H9 (cell line): ENCODE data around the gene UBA5. TPM values are rescaled to one million over a fixed set of nuclear protein-coding genes. Genes with fewer than 3 reads are reported as not detected.

Experiments used
- DNase-seq: peaks from one replicate; pipeline ENCODE4 v3.0.0-alpha.2; 2017
- H2AFZ ChIP-seq: one replicate; pipeline ENCODE4 v1.6.1; 2013; ENCODE audit warnings: mild to moderate bottlenecking, low read length, control low read depth, moderate library complexity
- H2AK5ac ChIP-seq: 2 replicates; pipeline ENCODE4 v1.6.1; 2013; ENCODE audit warnings: low read length, control low read depth, mixed read lengths; ENCODE audit not compliant: insufficient read length
- H2BK120ac ChIP-seq: one replicate; pipeline ENCODE4 v1.6.1; 2013; ENCODE audit warnings: low read depth, mild to moderate bottlenecking, low read length, control low read depth, inconsistent platforms; ENCODE audit not compliant: poor library complexity, severe bottlenecking
- H2BK12ac ChIP-seq: 2 replicates; pipeline ENCODE4 v1.6.1; 2013; ENCODE audit warnings: low read length, control low read depth, mixed read lengths, low read depth; ENCODE audit not compliant: insufficient read length
- H2BK15ac ChIP-seq: 2 replicates; pipeline ENCODE4 v1.6.1; 2013; ENCODE audit warnings: low read depth, low read length, control low read depth
- H2BK20ac ChIP-seq: one replicate; pipeline ENCODE4 v1.6.1; 2013; ENCODE audit warnings: low read depth, mild to moderate bottlenecking, low read length, control low read depth, inconsistent platforms; ENCODE audit not compliant: poor library complexity, severe bottlenecking
- H2BK5ac ChIP-seq: 2 replicates; pipeline ENCODE4 v1.6.1; 2013; ENCODE audit warnings: low read length, control low read depth, mixed read lengths; ENCODE audit not compliant: insufficient read length
- H3K14ac ChIP-seq: 2 replicates; pipeline ENCODE4 v1.6.1; 2013; ENCODE audit warnings: low read length, control low read depth; ENCODE audit not compliant: insufficient read depth
- H3K18ac ChIP-seq: 2 replicates; pipeline ENCODE4 v1.6.1; 2013; ENCODE audit warnings: low read depth, mild to moderate bottlenecking, mixed read lengths, low read length, control low read depth; ENCODE audit not compliant: insufficient read length
- H3K23ac ChIP-seq: 2 replicates; pipeline ENCODE4 v1.6.1; 2013; ENCODE audit warnings: low read length, control low read depth, mixed read lengths, low read depth; ENCODE audit not compliant: insufficient read length
- H3K23me2 ChIP-seq: 2 replicates; pipeline ENCODE4 v1.6.1; 2013; ENCODE audit warnings: low read depth, mild to moderate bottlenecking, mixed read lengths, low read length, control low read depth; ENCODE audit not compliant: insufficient read length, poor library complexity, severe bottlenecking
- H3K27ac ChIP-seq: 2 replicates; pipeline ENCODE4 v1.5.1; 2013; ENCODE audit warnings: low read length, control low read depth, mixed read lengths, low read depth; ENCODE audit not compliant: insufficient read length
- H3K27me3 ChIP-seq: 2 replicates; pipeline ENCODE4 v1.6.1; 2013; ENCODE audit warnings: low read length, control low read depth, inconsistent platforms; ENCODE audit not compliant: insufficient read depth
- H3K4ac ChIP-seq: 2 replicates; pipeline ENCODE4 v1.6.1; 2013; ENCODE audit warnings: low read depth, mild to moderate bottlenecking, control low read depth, inconsistent platforms, low read length, moderate library complexity
- H3K4me1 ChIP-seq: 2 replicates; pipeline ENCODE4 v1.6.1; 2013; ENCODE audit warnings: low read length, control low read depth, inconsistent platforms; ENCODE audit not compliant: insufficient read depth
- H3K4me2 ChIP-seq: 2 replicates; pipeline ENCODE4 v1.6.1; 2013; ENCODE audit warnings: low read length, control low read depth, mixed read lengths; ENCODE audit not compliant: insufficient read length, insufficient read depth
- H3K56ac ChIP-seq: 2 replicates; pipeline ENCODE4 v1.6.1; 2013; ENCODE audit warnings: low read depth, mild to moderate bottlenecking, mixed read lengths, low read length, control low read depth; ENCODE audit not compliant: insufficient read length
- H3K79me1 ChIP-seq: 2 replicates; pipeline ENCODE4 v1.6.1; 2013; ENCODE audit warnings: low read depth, mild to moderate bottlenecking, moderate library complexity, low read length, control low read depth, inconsistent platforms; ENCODE audit not compliant: insufficient read depth, poor library complexity, severe bottlenecking
- H3K79me2 ChIP-seq: 2 replicates; pipeline ENCODE4 v1.6.1; 2013; ENCODE audit warnings: low read length, control low read depth, inconsistent platforms; ENCODE audit not compliant: insufficient read depth
- H3K9ac ChIP-seq: 2 replicates; pipeline ENCODE4 v1.6.1; 2013; ENCODE audit warnings: low read length, control low read depth, mixed read lengths; ENCODE audit not compliant: insufficient read length; ENCODE audit errors: extremely low read depth
- H3K9me3 ChIP-seq: one replicate; pipeline ENCODE4 v1.6.1; 2013; ENCODE audit warnings: low read depth, low read length, inconsistent platforms; ENCODE audit not compliant: control insufficient read depth
- H3T11ph ChIP-seq: one replicate; pipeline ENCODE4 v1.6.1; 2013; ENCODE audit warnings: mild to moderate bottlenecking, low read length, control low read depth, inconsistent platforms
- H4K20me1 ChIP-seq: one replicate; pipeline ENCODE4 v1.6.1; 2013; ENCODE audit not compliant: control insufficient read depth, insufficient read length, insufficient read depth
- H4K5ac ChIP-seq: 2 replicates; pipeline ENCODE4 v1.6.1; 2013; ENCODE audit warnings: low read depth, mild to moderate bottlenecking, mixed read lengths, low read length, control low read depth; ENCODE audit not compliant: insufficient read length
- H4K8ac ChIP-seq: replicated peaks from 2 replicates; pipeline ENCODE4 v1.6.1; 2013; ENCODE audit warnings: low read length, control low read depth, mixed read lengths, low read depth; ENCODE audit not compliant: insufficient read length
- H4K91ac ChIP-seq: 2 replicates; pipeline ENCODE4 v1.6.1; 2013; ENCODE audit warnings: low read depth, mild to moderate bottlenecking, moderate library complexity, mixed read lengths, low read length, control low read depth; ENCODE audit not compliant: insufficient read length
- H3K27ac Mint-ChIP-seq, 3 experiments: 2 replicates in 2 of 3; 3 replicates in 1 of 3; pipeline ENCODE4 v1.8.0; 2020 to 2021; ENCODE audit warnings: mixed read lengths in 3 of 3, mild to moderate bottlenecking in 1 of 3, moderate library complexity in 1 of 3
- H3K27me3 Mint-ChIP-seq: 2 replicates; pipeline ENCODE4 v1.8.0; 2021; ENCODE audit warnings: low read depth, mild to moderate bottlenecking, moderate library complexity, mixed read lengths
- H3K36me3 Mint-ChIP-seq, 3 experiments: 2 replicates in 2 of 3; 3 replicates in 1 of 3; pipeline ENCODE4 v1.8.0; 2020 to 2021; ENCODE audit warnings: low read depth in 3 of 3, mixed read lengths in 3 of 3; ENCODE audit not compliant: insufficient read depth in 1 of 3
- H3K4me1 Mint-ChIP-seq, 2 experiments: 2 replicates each; pipeline ENCODE4 v1.8.0; 2020; ENCODE audit warnings: mixed read lengths in 2 of 2
- H3K4me3 Mint-ChIP-seq, 2 experiments: 2 replicates in 1 of 2; 3 replicates in 1 of 2; pipeline ENCODE4 v1.8.0; 2020 to 2021; ENCODE audit warnings: mild to moderate bottlenecking in 2 of 2, mixed read lengths in 2 of 2, moderate library complexity in 1 of 2
- H3K9me3 Mint-ChIP-seq, 2 experiments: 2 replicates in 1 of 2; 3 replicates in 1 of 2; pipeline ENCODE4 v1.8.0; 2020; ENCODE audit warnings: mild to moderate bottlenecking in 2 of 2, mixed read lengths in 2 of 2, moderate library complexity in 1 of 2
- whole genome bisulfite sequencing: extraction: QIAGEN DNeasy Blood & Tissue Kit; methylation state at CpG from one replicate; pipeline ENCODE4 v1.1.7; 2013; ENCODE audit warnings: missing lambda C conversion rate, low lambda C conversion rate, mixed read lengths; ENCODE audit not compliant: insufficient read length; ENCODE audit errors: extremely low coverage; 5-methylcytosine and 5-hydroxymethylcytosine counted together
- total RNA-seq: library from RNA; stranded (reverse); gene quantifications from 2 replicates; pipeline ENCODE4 v1.2.1, GENCODE V29; 2021
- TF ChIP-seq, protein P1 (sequence below): fragments of 200-600 bp; sonication (generic); conservative IDR thresholded peaks from 3 replicates; pipeline ENCODE4 v1.8.0; 2021; ENCODE audit warnings: antibody characterized with exemption, mild to moderate bottlenecking

The UBA5 gene
- total RNA-seq, 1 experiment from 2014 or later, result 37.7 TPM

DNA sequence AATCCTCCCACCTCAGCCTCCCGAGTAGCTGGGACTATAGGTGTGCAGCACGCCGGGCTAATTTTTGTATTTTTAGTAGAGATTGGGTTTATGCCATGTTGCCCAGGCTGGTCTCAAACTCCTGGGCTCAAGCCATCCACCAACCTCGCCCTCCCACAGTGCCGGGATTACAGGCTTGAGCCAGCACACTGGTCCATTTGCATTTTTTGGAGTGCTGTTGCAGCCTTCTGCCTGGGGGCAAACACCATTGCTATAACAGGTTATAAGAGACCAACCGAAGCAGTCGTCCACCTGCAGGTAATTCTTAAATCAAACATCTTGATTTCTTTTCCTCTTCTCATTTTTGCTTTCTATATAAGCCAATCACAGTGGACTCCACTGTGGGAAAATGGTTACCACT lies 35.3 kb upstream of the UBA5 start:
- peak; percentile 45 for DNase-seq
- Histone ChIP-seq H3K27me3 (no peaks in the 10 kb centered on the region), H2BK20ac (no peak overlapping the region), H3K23me2 (no peaks in the 10 kb centered on the region), H3K18ac (no peak overlapping the region), H2BK5ac (no peak overlapping the region), H3K9ac (no peak overlapping the region), H2BK15ac (no peak overlapping the region), H3K4me2 (no peak overlapping the region), H4K91ac (no peak overlapping the region), H3K4ac (no peak overlapping the region), H3K4me1 (no peaks in the 10 kb centered on the region; the same call in 1 of the 2 replicates), H3K79me1 (no peaks in the 10 kb centered on the region), H3K9me3 (no peaks in the 10 kb centered on the region), H3K79me2 (no peaks in the 10 kb centered on the region), H2AK5ac (no peak overlapping the region), H4K20me1 (no peaks in the 10 kb centered on the region), H3K56ac (no peak overlapping the region), H3K23ac (no peak overlapping the region), H3K14ac (no peak overlapping the region), H2BK120ac (no peak overlapping the region), H4K8ac (no peak overlapping the region), H3K27ac (no peak overlapping the region), H2BK12ac (no peak overlapping the region), H3T11ph (no peak overlapping the region), H2AFZ (no peak overlapping the region), H4K5ac (no peak overlapping the region)
- WGBS, result no CpG with 5 or more reads among the region's 7 CpGs
- TF ChIP-seq, protein P1, sequence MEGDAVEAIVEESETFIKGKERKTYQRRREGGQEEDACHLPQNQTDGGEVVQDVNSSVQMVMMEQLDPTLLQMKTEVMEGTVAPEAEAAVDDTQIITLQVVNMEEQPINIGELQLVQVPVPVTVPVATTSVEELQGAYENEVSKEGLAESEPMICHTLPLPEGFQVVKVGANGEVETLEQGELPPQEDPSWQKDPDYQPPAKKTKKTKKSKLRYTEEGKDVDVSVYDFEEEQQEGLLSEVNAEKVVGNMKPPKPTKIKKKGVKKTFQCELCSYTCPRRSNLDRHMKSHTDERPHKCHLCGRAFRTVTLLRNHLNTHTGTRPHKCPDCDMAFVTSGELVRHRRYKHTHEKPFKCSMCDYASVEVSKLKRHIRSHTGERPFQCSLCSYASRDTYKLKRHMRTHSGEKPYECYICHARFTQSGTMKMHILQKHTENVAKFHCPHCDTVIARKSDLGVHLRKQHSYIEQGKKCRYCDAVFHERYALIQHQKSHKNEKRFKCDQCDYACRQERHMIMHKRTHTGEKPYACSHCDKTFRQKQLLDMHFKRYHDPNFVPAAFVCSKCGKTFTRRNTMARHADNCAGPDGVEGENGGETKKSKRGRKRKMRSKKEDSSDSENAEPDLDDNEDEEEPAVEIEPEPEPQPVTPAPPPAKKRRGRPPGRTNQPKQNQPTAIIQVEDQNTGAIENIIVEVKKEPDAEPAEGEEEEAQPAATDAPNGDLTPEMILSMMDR, result no peak
- H3K4me3 Mint-ChIP-seq, result no peak overlapping the region
- peaks cover 0 to 21% (median 16%) of the 10 kb centered on the region in 3 experiments; a peak in 4 of 7 replicates for H3K36me3 Mint-ChIP-seq
- peaks cover 17 to 18% of the 10 kb centered on the region in 2 experiments for H3K4me1 Mint-ChIP-seq
- H3K27ac Mint-ChIP-seq, result no peak overlapping the region
- H3K9me3 Mint-ChIP-seq, result no peaks in the 10 kb centered on the region
- H3K27me3 Mint-ChIP-seq, result no peaks in the 10 kb centered on the region
